GM12878 (cell line): Measurements from ENCODE around the gene SPRR2A. TPM values are rescaled to one million over a fixed set of nuclear protein-coding genes. Genes with fewer than 3 reads are reported as not detected.

Source experiments
- ATAC-seq: fragments of 200-7000 bp; cut with Tn5 transposase; 3 replicates; pipeline ENCODE4 v1.9.1; 2020; ENCODE audit warnings: mild to moderate bottlenecking, moderate library complexity
- BruUV-seq: library from RNA; stranded (reverse); fragments of 400-500 nt; replicated peaks from 2 replicates; lab custom pipeline; 2021; lab: Mats Ljungman, UMichigan
- CTCF ChIA-PET: fragments of 300-600 bp; sonication (Branson Sonifier 250); formaldehyde crosslinking; extraction: SDS; loops from one replicate; lab custom pipeline; 2021; ENCODE audit warnings: inconsistent platforms; lab: Yijun Ruan, JAX
- POLR2A ChIA-PET: fragments of 350-600 bp; formaldehyde crosslinking; extraction: SDS; loops from one replicate; lab custom pipeline; 2021; ENCODE audit warnings: inconsistent platforms; lab: Charles Lee
- RAD21 ChIA-PET: fragments of 300-600 bp; sonication (Branson Sonifier 250); formaldehyde crosslinking; loops from one replicate; lab custom pipeline; 2023; ENCODE audit warnings: antibody characterized with exemption; ENCODE audit not compliant: unreplicated experiment; lab: Charles Lee
- SMC1A ChIA-PET: fragments of 300-600 bp; sonication (Branson Sonifier 250); formaldehyde crosslinking; loops from one replicate; lab custom pipeline; 2023; ENCODE audit not compliant: unreplicated experiment, uncharacterized antibody; lab: Charles Lee
- DNase-seq: peaks from one replicate; pipeline ENCODE4 v3.0.0-alpha.2; 2011; ENCODE audit warnings: low read depth, low spot score
- FAIRE-seq: peaks from 3 replicates; lab custom pipeline; 2011; peaks lifted over from hg19 to GRCh38; lab: Jason Lieb, UNC
- H2AFZ ChIP-seq: 2 replicates; pipeline ENCODE4 v1.6.0; 2011; ENCODE audit warnings: low read depth, low read length, control low read depth; ENCODE audit not compliant: control insufficient read depth
- H3K27ac ChIP-seq: 2 replicates; pipeline ENCODE4 v1.5.1; 2011; ENCODE audit warnings: control low read depth; ENCODE audit not compliant: control insufficient read depth, insufficient read depth
- H3K27me3 ChIP-seq, 2 experiments: replicated peaks in 1 of 2; 2 replicates each; pipeline versions ENCODE4 v1.6.0 to v1.6.1; 2011; ENCODE audit warnings: low read length in 1 of 2; ENCODE audit not compliant: control insufficient read depth in 2 of 2, insufficient read depth in 2 of 2
- H3K36me3 ChIP-seq, 2 experiments: 2 replicates each; pipeline ENCODE4 v1.5.1; 2011; ENCODE audit warnings: low read length in 1 of 2; ENCODE audit not compliant: control insufficient read depth in 2 of 2, insufficient read depth in 2 of 2
- H3K4me1 ChIP-seq: 2 replicates; pipeline ENCODE4 v1.6.1; 2011; ENCODE audit warnings: mild to moderate bottlenecking, low read length, moderate library complexity, mixed read lengths; ENCODE audit not compliant: control insufficient read depth, insufficient read depth
- H3K4me2 ChIP-seq: 2 replicates; pipeline ENCODE4 v1.6.0; 2011; ENCODE audit warnings: control low read depth; ENCODE audit not compliant: control insufficient read depth, insufficient read depth
- H3K4me3 ChIP-seq: fragments of 200-600 bp; sonication (generic); 2 replicates; pipeline ENCODE4 v1.5.1; 2016
- H3K79me2 ChIP-seq: 2 replicates; pipeline ENCODE4 v1.6.0; 2011; ENCODE audit warnings: low read length; ENCODE audit not compliant: control insufficient read depth, insufficient read depth
- H3K9ac ChIP-seq: 2 replicates; pipeline ENCODE4 v1.8.0; 2011; ENCODE audit warnings: low read length, control low read depth, mixed read lengths; ENCODE audit not compliant: control insufficient read depth, insufficient read depth
- H3K9me3 ChIP-seq: replicated peaks from 3 replicates; pipeline ENCODE4 v1.5.1; 2011; ENCODE audit warnings: mild to moderate bottlenecking, low read length; ENCODE audit not compliant: control insufficient read depth, insufficient read depth
- H4K20me1 ChIP-seq: 2 replicates; pipeline ENCODE4 v1.6.0; 2011; ENCODE audit not compliant: control insufficient read depth, insufficient read depth
- BCL11A ChIP-seq: IDR thresholded peaks from 2 replicates; pipeline ENCODE4 v1.6.1; 2011; ENCODE audit warnings: low read depth, low read length
- CEBPB ChIP-seq, 2 experiments: fragments of 150-350 bp in 1 of 2; IDR thresholded peaks; 2 replicates each; pipeline ENCODE4 v1.6.1; 2012 to 2014; ENCODE audit warnings: low read depth in 2 of 2, low read length in 2 of 2, borderline replicate concordance in 1 of 2, inconsistent platforms in 1 of 2
- HCFC1 ChIP-seq: fragments of 150-350 bp; IDR thresholded peaks from 2 replicates; pipeline ENCODE4 v1.6.1; 2014; ENCODE audit warnings: low read length
- IKZF2 ChIP-seq, 2 experiments: fragments of 450-650 bp; IDR thresholded peaks; 2 replicates each; pipeline ENCODE4 v1.6.1; 2017; ENCODE audit warnings: mild to moderate bottlenecking in 2 of 2, moderate library complexity in 2 of 2
- NFXL1 ChIP-seq: fragments of 450-650 bp; IDR thresholded peaks from 2 replicates; pipeline ENCODE4 v1.6.1; 2017; ENCODE audit warnings: antibody characterized with exemption, mild to moderate bottlenecking, borderline replicate concordance
- PAX8 ChIP-seq: fragments of 450-650 bp; IDR thresholded peaks from 2 replicates; pipeline ENCODE4 v1.6.1; 2017; ENCODE audit warnings: mild to moderate bottlenecking, moderate library complexity
- RAD21 ChIP-seq: IDR thresholded peaks from 2 replicates; pipeline ENCODE4 v1.6.1; 2011; ENCODE audit warnings: mild to moderate bottlenecking, low read depth, low read length, moderate library complexity; ENCODE audit not compliant: insufficient read depth
- TCF12 ChIP-seq: IDR thresholded peaks from 2 replicates; pipeline ENCODE4 v1.6.1; 2011; ENCODE audit warnings: low read depth, mild to moderate bottlenecking, low read length
- ZNF207 ChIP-seq: fragments of 450-650 bp; IDR thresholded peaks from 2 replicates; pipeline ENCODE4 v1.6.1; 2014; ENCODE audit warnings: antibody characterized with exemption, mild to moderate bottlenecking, borderline replicate concordance
- ZNF274 ChIP-seq: IDR thresholded peaks from one replicate; pipeline ENCODE4 v1.8.0; 2011; ENCODE audit not compliant: insufficient read length, insufficient read depth
- ZZZ3 ChIP-seq: IDR thresholded peaks from 2 replicates; pipeline ENCODE4 v1.6.1; 2011; ENCODE audit warnings: low read depth; ENCODE audit not compliant: control insufficient read depth, insufficient read length
- WGBS: methylation state at CpG from one replicate; pipeline ENCODE4 v1.1.6; 2016; ENCODE audit warnings: low lambda C conversion rate; ENCODE audit not compliant: insufficient replicate concordance, insufficient coverage; ENCODE audit errors: missing lambda C conversion rate; 5-methylcytosine and 5-hydroxymethylcytosine counted together
- in situ Hi-C: fragments of 300-500 bp; cut with MboI; formaldehyde crosslinking; loops from 9 replicates; pipeline ENCODE4 v1.14.3; 2018; ENCODE audit warnings: mixed read lengths
- intact Hi-C: fragments of 100-400 bp; cut with micrococcal nuclease; formaldehyde crosslinking; loops from one replicate; pipeline ENCODE4 v1.14.2; 2022; ENCODE audit not compliant: unreplicated experiment
- polyA plus RNA-seq, 11 experiments: library from polyadenylated mRNA; depleted of rRNA in 4 of 11; unstranded in 6 of 11; stranded (reverse) in 5 of 11; fragments of >200 nt; fragmentation: Nextera tagmentation in 4 of 11; fragmentation: Illumina TruSeq in 1 of 11; extraction: Ambion mirVana in 4 of 11; extraction: Trizol in 1 of 11; gene quantifications; 1 replicate in 1 of 11; 2 replicates in 10 of 11; pipeline versions ENCODE4 v1.2.1 to v1.2.3, GENCODE V29; 2011 to 2016; ENCODE audit warnings: inconsistent platforms in 2 of 11, missing spikeins in 2 of 11, low read depth in 1 of 11
- total RNA-seq, 4 experiments: library from RNA; depleted of rRNA in 3 of 4; stranded (reverse); fragments of >200 nt in 3 of 4; fragmentation: Illumina TruSeq in 1 of 4; extraction: Trizol in 1 of 4; gene quantifications; 2 replicates each; pipeline versions ENCODE4 v1.2.1 to v1.2.3, GENCODE V29; 2013 to 2021
- TF ChIP-seq, protein P1 (sequence below): fragments of 450-650 bp; IDR thresholded peaks from 2 replicates; pipeline ENCODE4 v1.6.1; 2017; ENCODE audit warnings: mild to moderate bottlenecking, moderate library complexity
- TF ChIP-seq, protein P2 (sequence below): IDR thresholded peaks from 2 replicates; pipeline ENCODE4 v1.6.1; 2011; ENCODE audit warnings: low read depth, mild to moderate bottlenecking, low read length, moderate library complexity, borderline replicate concordance; ENCODE audit errors: extremely low read depth
- TF ChIP-seq, protein P3 (sequence below): IDR thresholded peaks from 2 replicates; pipeline ENCODE4 v1.6.1; 2011; ENCODE audit warnings: mild to moderate bottlenecking, low read depth, low read length, moderate library complexity; ENCODE audit not compliant: insufficient replicate concordance
- TF ChIP-seq, protein P4 (sequence below): fragments of 450-650 bp; IDR thresholded peaks from 2 replicates; pipeline ENCODE4 v1.6.1; 2018; ENCODE audit warnings: borderline replicate concordance, mild to moderate bottlenecking; ENCODE audit not compliant: partially characterized antibody

SPRR2A gene
- total and polyA plus RNA-seq, 10 of the 15 experiments (the other 5 are each of a cell fraction or from before 2014, with no cell fraction given), result not detected

DNA sequence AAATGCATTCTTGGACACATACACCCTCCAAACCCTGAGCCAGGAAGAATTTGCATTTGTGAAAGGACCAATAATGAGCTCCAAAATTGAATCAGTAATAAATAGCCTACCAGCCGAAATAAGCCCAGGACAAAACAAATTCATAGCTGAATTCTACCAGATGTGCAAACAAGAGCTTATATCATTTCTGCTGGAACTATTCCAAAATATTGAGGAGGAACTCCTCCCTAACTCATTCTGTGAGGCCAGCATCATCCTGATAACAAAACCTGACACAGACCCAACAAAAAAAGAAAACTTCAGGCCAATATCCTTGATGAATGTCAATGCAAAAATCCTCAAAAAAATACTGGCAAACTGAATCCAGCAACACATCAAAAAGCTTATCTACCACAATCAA is 30.3 kb upstream of the SPRR2A start (continued):
- TF ChIP-seq, protein P1, sequence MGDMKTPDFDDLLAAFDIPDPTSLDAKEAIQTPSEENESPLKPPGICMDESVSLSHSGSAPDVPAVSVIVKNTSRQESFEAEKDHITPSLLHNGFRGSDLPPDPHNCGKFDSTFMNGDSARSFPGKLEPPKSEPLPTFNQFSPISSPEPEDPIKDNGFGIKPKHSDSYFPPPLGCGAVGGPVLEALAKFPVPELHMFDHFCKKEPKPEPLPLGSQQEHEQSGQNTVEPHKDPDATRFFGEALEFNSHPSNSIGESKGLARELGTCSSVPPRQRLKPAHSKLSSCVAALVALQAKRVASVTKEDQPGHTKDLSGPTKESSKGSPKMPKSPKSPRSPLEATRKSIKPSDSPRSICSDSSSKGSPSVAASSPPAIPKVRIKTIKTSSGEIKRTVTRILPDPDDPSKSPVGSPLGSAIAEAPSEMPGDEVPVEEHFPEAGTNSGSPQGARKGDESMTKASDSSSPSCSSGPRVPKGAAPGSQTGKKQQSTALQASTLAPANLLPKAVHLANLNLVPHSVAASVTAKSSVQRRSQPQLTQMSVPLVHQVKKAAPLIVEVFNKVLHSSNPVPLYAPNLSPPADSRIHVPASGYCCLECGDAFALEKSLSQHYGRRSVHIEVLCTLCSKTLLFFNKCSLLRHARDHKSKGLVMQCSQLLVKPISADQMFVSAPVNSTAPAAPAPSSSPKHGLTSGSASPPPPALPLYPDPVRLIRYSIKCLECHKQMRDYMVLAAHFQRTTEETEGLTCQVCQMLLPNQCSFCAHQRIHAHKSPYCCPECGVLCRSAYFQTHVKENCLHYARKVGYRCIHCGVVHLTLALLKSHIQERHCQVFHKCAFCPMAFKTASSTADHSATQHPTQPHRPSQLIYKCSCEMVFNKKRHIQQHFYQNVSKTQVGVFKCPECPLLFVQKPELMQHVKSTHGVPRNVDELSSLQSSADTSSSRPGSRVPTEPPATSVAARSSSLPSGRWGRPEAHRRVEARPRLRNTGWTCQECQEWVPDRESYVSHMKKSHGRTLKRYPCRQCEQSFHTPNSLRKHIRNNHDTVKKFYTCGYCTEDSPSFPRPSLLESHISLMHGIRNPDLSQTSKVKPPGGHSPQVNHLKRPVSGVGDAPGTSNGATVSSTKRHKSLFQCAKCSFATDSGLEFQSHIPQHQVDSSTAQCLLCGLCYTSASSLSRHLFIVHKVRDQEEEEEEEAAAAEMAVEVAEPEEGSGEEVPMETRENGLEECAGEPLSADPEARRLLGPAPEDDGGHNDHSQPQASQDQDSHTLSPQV, result no peak
- TF ChIP-seq RAD21 (no peak), ZNF207 (no peak), TCF12 (no peak)
- TF ChIP-seq, protein P2, sequence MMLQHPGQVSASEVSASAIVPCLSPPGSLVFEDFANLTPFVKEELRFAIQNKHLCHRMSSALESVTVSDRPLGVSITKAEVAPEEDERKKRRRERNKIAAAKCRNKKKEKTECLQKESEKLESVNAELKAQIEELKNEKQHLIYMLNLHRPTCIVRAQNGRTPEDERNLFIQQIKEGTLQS, result no peak

DNA sequence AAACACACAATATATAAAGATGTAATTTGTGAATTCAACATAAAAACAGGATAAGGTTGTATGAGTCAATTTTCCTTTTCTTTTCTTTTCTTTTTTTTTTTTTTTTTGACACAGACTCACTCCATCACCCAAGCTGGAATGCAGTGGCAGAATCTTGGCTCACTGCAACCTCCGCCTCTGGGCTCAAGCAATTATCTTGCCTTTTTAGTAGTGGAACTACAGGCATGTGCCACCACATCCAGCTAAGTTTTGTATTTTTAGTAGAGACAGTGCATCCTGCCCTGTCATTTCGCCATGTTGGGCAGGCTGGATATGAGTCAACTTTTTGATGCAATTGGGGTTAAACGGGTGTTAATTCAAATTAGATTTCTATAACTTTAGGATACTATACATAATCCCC is 24.4 kb upstream of the SPRR2A start:
- no peak for ATAC-seq
- H3K4me3 ChIP-seq, result no peak overlapping the region
- H3K9ac ChIP-seq, result no peak overlapping the region
- FAIRE-seq, result no peak
- no peaks in the 10 kb centered on the region for H3K4me1 ChIP-seq
- no peak for DNase-seq
- intact Hi-C loops, result no loop called here
- WGBS, result 59% methylated on average over 3 of the region's 3 CpGs
- H3K9me3 ChIP-seq, result no peaks in the 10 kb centered on the region
- no TSS peak for BruUV-seq
- in situ Hi-C loops, result no loop called here
- H3K36me3 ChIP-seq, result no peaks in the 10 kb centered on the region
- no peak overlapping the region for H3K4me2 ChIP-seq
- POLR2A ChIA-PET, result interaction anchor here (0.7 kb wide), 1 partner anchor 156 kb away, joined by 3 read pairs; no protein-coding TSS in a partner anchor
- no peaks in the 10 kb centered on the region for H4K20me1 ChIP-seq
- H3K27ac ChIP-seq, result no peak overlapping the region
- SMC1A ChIA-PET, result no interaction called here
- H3K79me2 ChIP-seq, result no peaks in the 10 kb centered on the region
- no peaks in the 10 kb centered on the region for H3K27me3 ChIP-seq
- CTCF ChIA-PET, result no interaction called here
- RAD21 ChIA-PET, result no interaction called here
- H2AFZ ChIP-seq, result no peak overlapping the region
- TF ChIP-seq, protein P3, sequence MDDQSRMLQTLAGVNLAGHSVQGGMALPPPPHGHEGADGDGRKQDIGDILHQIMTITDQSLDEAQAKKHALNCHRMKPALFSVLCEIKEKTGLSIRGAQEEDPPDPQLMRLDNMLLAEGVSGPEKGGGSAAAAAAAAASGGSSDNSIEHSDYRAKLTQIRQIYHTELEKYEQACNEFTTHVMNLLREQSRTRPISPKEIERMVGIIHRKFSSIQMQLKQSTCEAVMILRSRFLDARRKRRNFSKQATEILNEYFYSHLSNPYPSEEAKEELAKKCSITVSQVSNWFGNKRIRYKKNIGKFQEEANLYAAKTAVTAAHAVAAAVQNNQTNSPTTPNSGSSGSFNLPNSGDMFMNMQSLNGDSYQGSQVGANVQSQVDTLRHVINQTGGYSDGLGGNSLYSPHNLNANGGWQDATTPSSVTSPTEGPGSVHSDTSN, result no peak
- TF ChIP-seq ZNF274 (no peak), ZZZ3 (no peak), NFXL1 (no peak), PAX8 (no peak), HCFC1 (no peak), CEBPB (IDR thresholded peaks at IDR 0.05; ENCODE audit: borderline replicate concordance in 1 of 2, low read depth in 2 of 2, low read length in 2 of 2) (no peak), IKZF2 (IDR thresholded peaks at IDR 0.05) (no peak), BCL11A (no peak)
- TF ChIP-seq, protein P4, sequence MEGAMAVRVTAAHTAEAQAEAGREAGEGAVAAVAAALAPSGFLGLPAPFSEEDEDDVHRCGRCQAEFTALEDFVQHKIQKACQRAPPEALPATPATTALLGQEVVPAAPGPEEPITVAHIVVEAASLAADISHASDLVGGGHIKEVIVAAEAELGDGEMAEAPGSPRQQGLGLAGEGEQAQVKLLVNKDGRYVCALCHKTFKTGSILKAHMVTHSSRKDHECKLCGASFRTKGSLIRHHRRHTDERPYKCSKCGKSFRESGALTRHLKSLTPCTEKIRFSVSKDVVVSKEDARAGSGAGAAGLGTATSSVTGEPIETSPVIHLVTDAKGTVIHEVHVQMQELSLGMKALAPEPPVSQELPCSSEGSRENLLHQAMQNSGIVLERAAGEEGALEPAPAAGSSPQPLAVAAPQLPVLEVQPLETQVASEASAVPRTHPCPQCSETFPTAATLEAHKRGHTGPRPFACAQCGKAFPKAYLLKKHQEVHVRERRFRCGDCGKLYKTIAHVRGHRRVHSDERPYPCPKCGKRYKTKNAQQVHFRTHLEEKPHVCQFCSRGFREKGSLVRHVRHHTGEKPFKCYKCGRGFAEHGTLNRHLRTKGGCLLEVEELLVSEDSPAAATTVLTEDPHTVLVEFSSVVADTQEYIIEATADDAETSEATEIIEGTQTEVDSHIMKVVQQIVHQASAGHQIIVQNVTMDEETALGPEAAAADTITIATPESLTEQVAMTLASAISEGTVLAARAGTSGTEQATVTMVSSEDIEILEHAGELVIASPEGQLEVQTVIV, result no peak
